ENCODE measurements around the gene RPS2. TPM values are rescaled to one million over a fixed set of nuclear protein-coding genes. Genes with fewer than 3 reads are reported as not detected.

RPS2 gene
- total RNA-seq, 1 donor from 2014 or later = 1,669 TPM

DNA sequence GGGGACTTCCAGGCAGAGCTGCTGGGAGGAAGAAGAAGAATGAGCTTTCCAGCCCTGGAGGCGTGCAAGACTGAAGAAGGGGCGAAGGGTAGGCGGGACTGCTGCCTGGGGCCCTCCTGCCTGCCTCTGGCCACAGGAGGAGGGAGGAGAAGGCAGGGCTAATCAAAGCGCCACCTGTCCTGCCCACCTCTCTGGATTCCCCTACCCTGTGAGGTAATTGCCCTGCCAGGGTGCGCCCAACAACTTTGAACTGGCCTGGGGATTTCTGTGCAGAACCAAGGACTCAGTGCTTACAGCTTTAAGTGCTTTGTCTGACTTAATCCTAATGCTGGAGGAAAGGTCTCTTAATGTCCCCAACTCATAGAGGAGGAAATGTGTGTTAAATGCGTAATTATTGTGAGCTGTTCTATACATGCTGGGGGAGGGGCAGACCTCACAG is 16.8 kb upstream of the RPS2 start, which contains the start of gene NOXO1:
Gene NOXO1, minus strand, starts transcription at position 72 of the 439 bp plus-strand sequence. CDS start 290 bp downstream, outside the sequence.
- DNase-seq (ENCODE audit: low spot score) = no peak

DNA sequence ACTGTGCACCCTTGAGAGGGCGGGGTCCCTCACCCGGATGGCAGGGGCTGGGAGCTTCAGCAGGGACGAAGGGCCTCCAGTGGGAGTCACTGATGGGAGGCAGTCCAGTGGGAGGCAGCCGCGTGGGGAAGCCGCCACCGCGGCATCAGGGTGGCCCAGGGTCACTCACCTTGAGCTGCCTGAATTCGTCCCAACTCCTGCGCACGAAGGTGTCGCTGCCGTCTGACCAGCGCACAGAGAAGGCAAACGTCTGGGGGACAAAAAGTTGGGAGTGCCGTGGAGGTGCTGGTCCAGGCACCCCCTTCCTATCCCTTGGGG is 16.1 kb upstream of the RPS2 start:
- no peak for DNase-seq (ENCODE audit: low spot score)

DNA sequence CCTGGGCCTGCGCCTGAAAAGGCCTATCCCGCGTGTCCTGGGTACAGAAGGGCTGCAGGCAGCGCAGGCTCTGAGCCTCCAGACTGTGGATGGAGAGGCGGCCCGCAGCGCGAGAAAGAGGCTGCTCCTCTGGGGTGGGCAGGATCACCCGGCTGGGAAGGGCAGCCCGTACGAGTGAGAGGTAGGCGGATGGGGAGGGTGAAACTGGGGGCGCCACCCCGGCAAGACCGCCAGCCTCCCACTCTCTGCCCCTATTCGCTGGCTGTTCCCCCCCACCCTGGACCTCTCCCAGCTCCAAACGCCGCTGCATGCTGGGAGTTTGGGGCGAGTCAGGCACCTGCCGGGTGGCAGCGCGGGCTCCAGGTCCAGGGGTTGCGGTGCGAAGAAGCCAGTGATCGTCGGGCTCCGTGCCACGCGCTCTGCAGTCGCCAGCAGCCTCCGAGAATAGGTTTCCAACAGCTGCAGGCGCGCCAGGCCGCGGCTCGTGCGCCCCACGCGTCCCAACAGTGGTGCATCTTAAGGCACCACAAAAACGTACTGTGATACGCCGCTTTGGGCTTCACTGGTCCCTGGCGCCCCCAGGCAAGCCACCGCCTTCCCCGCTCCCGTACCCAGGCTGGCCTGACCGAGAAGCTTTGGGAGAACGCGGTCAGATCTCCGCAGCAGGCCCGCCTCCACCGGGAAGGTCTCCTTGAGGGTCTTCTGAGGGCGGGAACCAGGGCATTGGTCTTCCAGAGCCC is 15.6 kb upstream of the RPS2 start:
- DNase-seq (ENCODE audit: low spot score) = no peak

DNA sequence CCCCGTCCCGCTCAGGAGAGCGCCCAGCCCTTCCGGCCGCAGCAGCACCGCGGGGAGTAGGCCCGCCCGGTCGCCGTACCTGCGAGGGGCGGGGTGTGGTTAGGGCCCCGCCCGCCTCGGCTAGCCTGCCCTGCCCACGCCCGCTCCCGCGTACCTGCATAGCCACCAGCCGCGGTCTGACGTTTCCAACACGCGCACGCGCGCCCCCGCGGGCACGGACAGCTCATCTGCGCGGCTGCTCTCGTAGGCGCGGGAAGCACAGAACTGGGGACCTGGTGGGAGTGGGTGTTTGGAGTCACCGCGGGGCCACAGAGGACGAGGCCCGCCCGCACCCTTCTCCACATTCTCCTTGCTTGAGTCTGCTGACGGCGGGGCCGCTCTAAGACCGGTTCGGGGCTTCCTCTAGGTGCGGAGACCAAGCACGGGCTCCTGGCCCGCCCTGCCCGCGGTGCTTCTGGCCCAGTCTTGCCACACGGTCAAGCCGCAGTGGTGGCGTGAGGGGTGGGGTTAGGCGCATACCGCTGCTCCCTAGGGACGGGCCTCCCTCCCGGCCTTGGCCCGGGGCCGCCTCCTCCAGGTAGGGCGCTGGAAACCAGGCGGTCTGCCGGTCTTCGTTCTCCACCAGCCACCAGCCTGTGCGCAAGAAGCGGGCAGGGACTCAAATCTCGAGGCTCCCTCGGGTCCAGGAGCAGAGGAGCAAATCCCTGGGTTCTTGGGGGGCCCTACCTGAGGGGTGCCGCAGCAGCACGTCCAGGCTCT is 14.8 kb upstream of the RPS2 start:
- DNase-seq (ENCODE audit: low spot score) = no peak

DNA sequence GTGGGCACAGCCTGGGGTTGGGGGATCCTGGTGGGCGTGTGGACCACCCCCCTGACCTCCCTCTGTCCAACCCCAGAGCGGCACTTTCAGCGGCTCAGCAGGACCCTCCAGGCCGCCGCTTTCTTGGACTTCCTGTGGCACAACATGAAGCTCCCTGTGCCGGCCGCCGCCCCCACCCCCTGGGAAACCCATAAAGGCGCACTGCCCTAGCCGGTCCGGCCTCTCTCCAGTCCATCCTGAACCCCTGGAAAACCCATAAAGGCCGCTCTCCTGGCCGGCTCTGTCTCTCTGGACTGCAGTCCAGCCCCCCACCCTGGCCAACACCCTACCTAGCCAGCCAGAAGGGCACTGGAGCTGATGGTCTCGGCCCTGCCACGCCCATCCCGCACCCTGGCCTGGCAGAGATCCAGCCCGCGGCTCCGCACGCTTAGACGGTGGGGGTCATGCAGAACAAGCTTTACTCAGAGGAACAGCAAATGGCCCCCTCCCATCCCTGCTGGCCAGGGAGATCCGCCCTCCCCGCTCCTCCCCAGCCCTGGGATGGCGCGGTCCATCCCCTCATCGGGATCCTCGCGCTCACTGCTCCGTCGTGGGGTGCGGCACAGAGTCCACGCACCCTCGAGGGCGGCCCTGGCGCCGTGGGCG is 14.0 kb upstream of the RPS2 start:
- DNase-seq (ENCODE audit: low spot score) = no peak

DNA sequence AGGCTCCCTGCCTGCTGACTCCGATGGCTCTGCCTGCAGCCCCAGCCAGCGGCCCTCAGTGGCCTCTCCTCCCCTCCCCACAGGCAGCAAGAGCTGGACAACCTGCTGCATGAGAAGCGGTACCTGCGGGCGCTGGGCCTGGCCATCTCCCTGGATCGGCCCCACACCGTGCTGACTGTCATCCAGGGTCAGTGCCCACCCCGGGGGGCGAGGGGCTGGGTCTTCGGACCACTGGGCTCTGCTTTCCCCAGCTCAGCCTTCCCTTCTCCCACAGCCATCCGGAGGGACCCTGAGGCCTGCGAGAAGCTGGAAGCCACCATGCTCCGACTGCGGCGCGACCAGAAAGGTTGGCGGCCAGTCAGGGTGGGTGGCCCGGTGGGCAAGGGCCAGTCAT is 13.2 kb upstream of the RPS2 start:
- DNase-seq (ENCODE audit: low spot score) = no peak

DNA sequence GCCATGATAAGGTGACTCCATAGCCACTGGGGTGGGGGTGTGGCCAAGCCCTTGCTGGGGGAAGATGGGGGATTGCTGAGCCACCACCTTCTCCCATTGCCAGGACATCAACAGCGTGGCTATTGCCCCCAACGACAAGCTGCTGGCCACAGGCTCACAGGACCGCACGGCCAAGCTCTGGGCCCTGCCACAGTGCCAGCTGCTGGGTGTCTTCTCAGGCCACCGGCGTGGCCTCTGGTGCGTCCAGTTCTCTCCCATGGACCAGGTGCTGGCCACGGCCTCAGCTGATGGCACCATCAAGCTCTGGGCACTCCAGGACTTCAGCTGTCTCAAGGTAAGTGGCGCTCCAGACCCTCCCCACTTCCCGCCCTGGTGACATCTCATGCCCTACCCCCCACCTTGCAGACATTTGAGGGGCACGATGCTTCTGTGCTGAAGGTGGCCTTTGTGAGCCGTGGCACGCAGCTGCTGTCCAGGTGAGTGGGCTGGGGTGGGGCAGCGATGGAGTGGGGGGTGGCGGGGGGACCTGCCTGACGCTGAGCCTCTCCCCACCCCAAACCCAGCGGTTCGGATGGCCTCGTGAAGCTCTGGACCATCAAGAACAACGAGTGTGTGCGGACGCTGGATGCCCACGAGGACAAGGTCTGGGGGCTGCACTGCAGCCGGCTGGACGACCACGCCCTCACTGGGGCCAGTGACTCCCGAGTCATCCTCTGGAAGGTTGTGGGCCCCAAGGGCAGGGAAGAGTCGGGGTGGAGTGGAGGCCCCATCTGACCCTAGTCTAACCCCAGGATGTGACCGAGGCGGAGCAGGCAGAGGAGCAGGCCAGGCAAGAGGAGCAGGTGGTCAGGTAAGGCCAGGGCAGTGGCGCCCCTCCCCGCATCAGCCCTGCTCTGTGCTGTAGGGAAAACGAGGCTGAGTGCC is 12.6 kb upstream of the RPS2 start:
- no peak for DNase-seq (ENCODE audit: low spot score)

DNA sequence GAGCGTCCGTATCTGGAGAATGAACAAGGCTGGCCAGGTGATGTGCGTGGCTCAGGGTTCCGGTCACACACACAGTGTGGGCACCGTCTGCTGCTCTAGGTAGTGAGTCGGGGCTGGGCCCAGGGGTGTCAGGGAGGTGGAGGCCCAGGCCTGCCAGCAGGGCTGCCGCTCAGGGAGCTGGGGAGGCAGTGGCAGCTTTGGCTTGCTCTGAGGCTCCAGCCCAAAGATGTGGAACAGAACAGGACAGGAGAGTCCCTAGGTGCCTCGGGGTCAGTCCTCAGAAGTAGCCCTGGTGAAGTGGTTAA is 11.5 kb upstream of the RPS2 start:
- no peak for DNase-seq (ENCODE audit: low spot score)

DNA sequence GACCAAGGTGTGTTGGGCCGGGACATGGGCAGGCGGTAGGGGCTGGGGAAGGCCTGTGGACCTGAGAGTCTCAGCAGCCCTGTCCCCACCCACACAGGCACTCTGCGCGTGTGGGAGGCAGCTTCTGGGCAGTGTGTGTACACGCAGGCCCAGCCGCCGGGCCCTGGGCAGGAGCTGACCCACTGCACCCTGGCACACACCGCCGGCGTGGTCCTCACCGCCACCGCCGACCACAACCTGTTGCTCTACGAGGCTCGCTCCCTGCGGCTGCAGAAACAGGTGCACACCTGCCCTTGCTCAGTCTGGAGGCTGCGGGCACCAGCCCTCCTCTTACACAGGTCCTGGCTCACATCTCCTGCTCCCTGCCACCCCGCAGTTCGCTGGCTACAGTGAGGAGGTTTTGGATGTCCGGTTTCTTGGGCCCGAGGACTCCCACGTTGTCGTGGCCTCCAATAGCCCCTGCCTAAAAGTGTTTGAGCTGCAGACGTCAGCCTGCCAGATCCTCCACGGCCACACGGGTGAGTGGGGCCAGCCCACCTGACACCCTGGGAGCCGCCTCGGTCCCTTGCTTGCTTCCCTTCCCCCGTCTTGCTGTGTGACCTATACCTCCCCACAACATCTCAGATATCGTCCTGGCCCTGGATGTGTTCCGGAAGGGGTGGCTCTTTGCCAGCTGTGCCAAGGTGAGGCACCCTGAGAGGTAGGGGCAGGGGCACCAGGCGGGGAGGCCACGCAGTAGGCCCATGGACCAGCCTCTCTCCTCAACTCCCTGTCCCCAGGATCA is 11.0 kb upstream of the RPS2 start:
- no peak for DNase-seq (ENCODE audit: low spot score)

DNA sequence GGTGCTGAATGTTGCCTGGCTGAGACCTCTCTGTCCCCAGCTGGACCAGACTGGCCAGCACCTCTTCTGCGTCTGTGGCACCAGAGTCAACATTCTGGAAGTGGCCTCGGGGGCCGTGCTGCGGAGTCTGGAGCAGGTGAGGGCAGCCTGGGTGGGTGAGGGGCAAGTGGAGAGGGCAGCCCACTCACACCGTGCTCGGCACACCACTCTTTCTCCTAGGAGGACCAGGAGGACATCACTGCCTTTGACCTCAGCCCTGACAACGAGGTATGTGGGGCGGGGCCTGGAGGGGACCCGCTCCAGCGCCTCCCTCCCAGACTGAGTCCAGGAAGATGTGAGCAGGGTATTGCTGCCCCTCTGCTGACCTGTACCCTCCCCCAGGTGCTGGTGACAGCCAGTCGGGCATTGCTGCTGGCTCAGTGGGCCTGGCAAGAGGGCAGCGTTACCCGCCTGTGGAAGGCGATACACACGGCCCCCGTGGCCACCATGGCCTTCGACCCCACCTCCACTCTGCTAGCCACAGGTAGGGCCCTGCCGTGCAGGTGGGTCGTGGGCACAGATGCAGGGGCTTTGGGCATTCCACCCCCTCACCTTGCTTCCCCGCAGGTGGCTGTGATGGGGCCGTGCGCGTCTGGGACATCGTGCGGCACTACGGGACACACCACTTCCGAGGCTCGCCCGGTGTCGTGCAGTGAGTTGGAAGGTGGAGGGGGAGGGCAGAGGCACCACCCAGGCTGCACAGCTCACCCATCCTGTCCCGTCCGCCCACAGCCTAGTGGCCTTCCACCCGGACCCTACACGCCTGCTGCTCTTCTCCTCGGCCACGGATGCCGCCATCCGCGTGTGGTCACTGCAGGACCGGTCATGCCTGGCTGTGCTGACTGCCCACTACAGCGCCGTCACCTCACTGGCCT is 9.8 kb upstream of the RPS2 start:
- no peak for DNase-seq (ENCODE audit: low spot score)

DNA sequence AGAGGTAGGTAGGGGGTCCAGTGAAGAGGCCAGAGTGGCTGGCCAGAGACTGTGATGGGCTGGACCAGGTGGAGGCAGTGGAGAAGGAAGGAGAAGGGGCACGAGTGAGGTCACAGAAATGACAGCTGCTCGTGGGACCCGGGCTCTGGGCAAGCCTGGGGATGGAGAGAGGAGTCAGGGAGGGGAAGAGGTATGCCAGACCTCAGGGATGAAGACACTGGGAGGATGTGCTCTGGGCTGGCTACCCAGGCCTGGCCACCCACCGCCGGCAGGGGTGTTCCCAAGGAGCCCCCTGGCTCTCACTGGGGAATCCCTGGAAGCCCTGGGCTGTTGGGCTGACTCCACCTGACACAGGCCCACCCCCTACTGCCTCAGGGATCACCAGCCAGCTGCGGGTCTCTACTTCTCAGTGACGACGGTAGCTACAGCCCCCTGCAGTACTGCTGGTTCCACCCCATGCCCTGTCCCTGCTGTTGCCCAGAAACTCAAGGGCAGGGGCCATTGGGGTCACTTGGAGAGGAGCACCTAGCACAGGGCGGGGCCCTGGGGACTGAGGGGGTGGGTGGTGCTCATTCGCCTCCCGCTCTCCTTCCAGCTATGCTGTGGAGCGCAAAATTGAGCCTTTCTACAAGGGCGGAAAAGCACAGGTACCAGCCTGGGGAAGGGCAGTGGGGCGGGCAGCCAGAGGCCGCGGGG is 9.0 kb upstream of the RPS2 start:
- no peak for DNase-seq (ENCODE audit: low spot score)

DNA sequence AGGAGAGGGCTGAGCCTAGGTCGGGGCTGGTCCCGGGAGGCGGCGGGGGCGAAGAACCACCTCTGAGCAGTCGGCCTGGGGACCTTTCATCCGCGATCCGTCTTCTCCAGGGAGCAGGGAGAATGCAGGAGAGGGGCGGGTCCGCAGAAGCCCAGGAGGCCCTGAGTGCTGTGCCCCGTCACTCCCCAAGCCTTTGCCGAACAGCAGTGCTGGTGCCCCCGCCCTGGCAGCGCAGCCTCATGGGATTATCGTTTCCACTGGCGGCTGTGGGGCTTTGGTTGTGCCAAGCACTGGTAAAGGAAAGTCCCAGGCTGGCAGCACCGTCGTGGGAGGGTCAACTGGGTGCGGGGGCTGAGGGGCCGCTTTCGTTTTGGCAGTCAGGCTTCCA is 7.9 kb upstream of the RPS2 start:
- DNase-seq (ENCODE audit: low spot score) = no peak

DNA sequence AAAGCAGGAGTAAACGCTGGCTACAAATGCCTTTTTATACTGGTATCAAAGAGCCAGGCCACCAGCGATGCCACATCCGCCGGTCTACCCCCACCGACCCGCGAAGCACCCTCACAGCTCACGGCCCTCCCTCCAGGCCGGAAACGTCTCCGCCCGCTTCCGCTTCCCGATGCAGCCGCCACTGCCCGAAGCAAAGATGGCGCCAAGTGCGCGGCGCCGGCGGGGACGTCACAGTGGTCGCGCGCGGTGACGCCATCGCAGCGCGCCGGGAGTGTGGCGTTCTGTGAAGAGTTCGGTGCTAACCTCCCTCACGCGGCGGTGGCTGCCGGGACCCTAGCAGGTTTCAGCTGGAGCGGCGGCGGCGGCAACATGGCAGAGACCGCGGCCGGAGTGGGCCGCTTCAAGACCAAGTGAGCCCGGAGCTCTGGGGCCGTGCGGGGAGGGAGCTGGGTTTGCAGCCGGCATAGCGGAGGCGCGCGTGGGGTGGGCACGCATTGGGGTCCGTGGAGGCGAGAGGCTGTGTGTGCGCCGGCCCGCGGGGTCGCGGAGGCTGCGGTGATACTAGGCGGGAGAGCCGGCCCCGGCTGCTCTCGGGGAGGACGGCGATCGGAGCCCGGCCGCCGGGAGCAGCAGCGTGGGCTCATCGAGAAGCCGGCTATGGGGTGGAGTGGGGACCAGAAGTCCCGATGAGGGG is 7.3 kb upstream of the RPS2 start, which contains the start of gene TBL3:
Gene TBL3, plus strand, starts transcription at position 258 of the 694 bp plus-strand sequence. Its CDS starts 112 bp downstream, at position 370.
- peak; percentile 96 for DNase-seq (ENCODE audit: low spot score)

DNA sequence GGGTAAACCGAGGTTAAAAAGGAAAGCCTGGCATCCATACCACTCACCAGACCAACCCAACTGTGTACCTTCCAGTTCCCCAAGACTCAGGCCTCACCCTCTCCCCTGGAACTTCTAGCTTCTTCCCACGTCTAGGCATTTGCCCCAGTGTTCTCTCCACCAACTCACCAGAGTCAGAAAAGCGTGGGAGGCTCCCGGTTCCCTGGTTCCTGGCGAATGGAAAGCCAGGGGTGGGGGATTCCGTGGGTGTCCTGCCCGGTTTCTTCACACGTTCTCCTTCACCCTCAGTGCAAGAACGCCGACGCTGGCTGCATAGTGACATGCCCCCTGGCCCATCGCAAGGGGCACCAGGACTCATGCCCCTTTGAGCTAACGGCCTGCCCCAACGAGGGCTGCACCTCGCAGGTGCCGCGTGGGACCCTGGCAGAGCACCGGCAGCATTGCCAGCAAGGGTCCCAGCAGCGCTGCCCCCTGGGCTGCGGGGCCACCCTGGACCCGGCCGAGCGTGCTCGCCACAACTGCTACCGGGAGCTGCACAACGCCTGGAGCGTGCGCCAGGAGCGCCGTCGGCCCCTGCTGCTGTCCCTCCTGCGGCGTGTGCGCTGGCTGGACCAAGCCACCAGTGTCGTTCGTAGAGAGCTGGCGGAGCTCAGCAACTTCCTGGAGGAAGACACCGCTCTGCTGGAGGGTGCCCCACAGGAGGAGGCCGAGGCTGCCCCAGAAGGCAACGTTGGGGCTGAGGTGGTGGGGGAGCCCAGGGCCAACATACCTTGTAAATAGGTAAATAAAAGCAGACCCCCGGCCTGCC is 3.7 kb upstream of the RPS2 start:
- DNase-seq (ENCODE audit: low spot score) = no peak

DNA sequence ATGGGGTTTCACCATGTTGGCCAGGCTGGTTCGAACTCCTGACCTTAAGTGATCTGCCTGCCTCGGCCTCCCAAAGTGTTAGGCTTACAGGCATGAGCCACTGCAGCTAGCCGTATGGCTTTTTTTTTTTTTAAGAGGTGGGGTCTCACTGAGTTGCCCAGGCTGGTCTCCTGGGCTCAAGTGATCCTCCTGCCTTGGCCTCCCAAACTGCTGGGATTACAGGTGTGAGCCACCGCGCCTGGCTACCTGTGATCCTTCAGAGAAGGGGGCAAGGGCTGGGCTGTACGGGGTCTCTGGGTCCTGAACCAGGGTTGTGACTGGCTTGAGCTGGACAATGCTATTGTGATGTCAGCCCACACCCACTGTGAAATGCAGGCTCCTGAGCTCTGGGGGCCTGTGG is 1.8 kb upstream of the RPS2 start, which contains the start of gene RNF151:
Gene RNF151, plus strand, starts transcription at position 397 of the 400 bp plus-strand sequence. CDS start 26 bp downstream, outside the sequence.
- no peak for DNase-seq (ENCODE audit: low spot score)

DNA sequence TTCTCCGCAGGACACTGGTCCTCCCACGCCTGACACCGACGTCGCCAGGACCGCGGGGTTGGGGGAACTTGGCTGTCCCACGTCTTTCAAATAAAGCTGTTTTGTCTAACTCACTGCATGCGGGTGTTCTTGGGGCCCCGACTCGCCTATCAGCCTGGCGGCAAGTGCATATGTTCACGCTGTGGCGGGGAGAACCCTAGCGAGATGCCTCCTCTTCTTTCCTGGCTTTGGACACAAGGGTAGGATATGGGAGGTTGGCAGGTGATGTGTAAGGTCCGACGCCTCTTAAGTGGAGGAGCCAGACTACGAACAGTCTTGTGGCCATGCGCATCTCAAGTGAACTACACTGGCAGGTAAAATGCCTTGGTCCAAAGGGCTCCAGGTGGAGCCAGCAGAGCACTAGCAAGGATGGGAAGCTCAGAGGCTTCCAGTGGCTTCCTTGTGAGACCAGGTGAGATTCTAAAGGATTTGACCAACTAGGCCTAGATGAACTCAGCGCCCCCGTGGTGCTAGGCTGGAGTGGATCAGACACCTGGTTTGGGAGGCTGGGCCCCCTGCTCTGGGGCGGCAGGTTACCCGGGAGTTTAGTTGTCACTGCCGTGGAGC is 873 bp upstream of the RPS2 start:
- DNase-seq (ENCODE audit: low spot score) = no peak
